A673 (cell line): Measurements from ENCODE around the gene KRT82. TPM values are rescaled to one million over a fixed set of nuclear protein-coding genes. Genes with fewer than 3 reads are reported as not detected.
"Not testable (repeated sequence)": the region's sequence is repeated elsewhere in the genome, so short reads cannot be mapped to it uniquely, and the experiment has no call there.

Source experiments
- BruUV-seq: library from RNA; stranded (reverse); fragments of 400-500 nt; replicated peaks from 2 replicates; lab custom pipeline; 2021; lab: Mats Ljungman, UMichigan
- CTCF ChIA-PET: fragments of 300-600 bp; sonication (Branson Sonifier 250); formaldehyde crosslinking; loops from one replicate; lab custom pipeline; 2022; ENCODE audit warnings: antibody characterized with exemption; lab: Charles Lee
- POLR2A ChIA-PET: fragments of 300-600 bp; sonication (Branson Sonifier 250); formaldehyde crosslinking; loops from one replicate; lab custom pipeline; 2022; ENCODE audit warnings: antibody characterized with exemption; ENCODE audit not compliant: low non-redundant PET; lab: Charles Lee
- DNase-seq: peaks from one replicate; pipeline ENCODE4 v3.0.0-alpha.2; 2015; ENCODE audit warnings: low spot score
- H3K27ac ChIP-seq: fragments of 200-600 bp; sonication (generic); 2 replicates; pipeline ENCODE4 v1.5.1; 2016; ENCODE audit warnings: mixed run types, low read depth, mild to moderate bottlenecking, mixed read lengths, antibody characterized with exemption, low read length; ENCODE audit not compliant: poor library complexity, severe bottlenecking
- H3K27me3 ChIP-seq: fragments of 200-600 bp; sonication (generic); replicated peaks from 2 replicates; pipeline ENCODE4 v1.6.1; 2017; ENCODE audit warnings: mixed run types, low read depth, mild to moderate bottlenecking, mixed read lengths, antibody characterized with exemption, low read length; ENCODE audit not compliant: insufficient read depth, poor library complexity
- H3K36me3 ChIP-seq: fragments of 200-600 bp; sonication (generic); 2 replicates; pipeline ENCODE4 v1.6.1; 2016; ENCODE audit warnings: mixed run types, mild to moderate bottlenecking, mixed read lengths, antibody characterized with exemption, low read length; ENCODE audit not compliant: insufficient read depth, poor library complexity, severe bottlenecking
- H3K4me1 ChIP-seq: fragments of 200-600 bp; sonication (generic); 2 replicates; pipeline ENCODE4 v1.6.1; 2017; ENCODE audit warnings: mixed run types, mild to moderate bottlenecking, mixed read lengths, antibody characterized with exemption, low read length; ENCODE audit not compliant: insufficient read depth, poor library complexity, severe bottlenecking
- H3K4me3 ChIP-seq: fragments of 200-600 bp; sonication (generic); 2 replicates; pipeline ENCODE4 v1.5.1; 2016; ENCODE audit warnings: low read depth, mixed run types, mild to moderate bottlenecking, mixed read lengths, low read length; ENCODE audit not compliant: poor library complexity, severe bottlenecking
- H3K9me3 ChIP-seq: fragments of 200-600 bp; sonication (generic); 2 replicates; pipeline ENCODE4 v1.6.1; 2016; ENCODE audit warnings: mixed run types, low read depth, mild to moderate bottlenecking, mixed read lengths, antibody characterized with exemption, low read length; ENCODE audit not compliant: poor library complexity, severe bottlenecking
- CTCF ChIP-seq: fragments of 300-800, 200-600 bp; sonication (generic); conservative IDR thresholded peaks from 2 replicates; pipeline ENCODE4 v1.5.1; 2017; ENCODE audit warnings: low read depth, mild to moderate bottlenecking, antibody characterized with exemption, low read length, moderate library complexity, mixed read lengths
- EZH2 ChIP-seq: fragments of 200-600 bp; sonication (generic); IDR thresholded peaks from 2 replicates; pipeline ENCODE4 v1.6.1; 2017; ENCODE audit warnings: borderline replicate concordance, low read depth, mild to moderate bottlenecking, mixed read lengths, antibody characterized with exemption, low read length; ENCODE audit not compliant: poor library complexity, severe bottlenecking
- intact Hi-C: fragments of 100-400 bp; cut with micrococcal nuclease; formaldehyde crosslinking; loops from one replicate; pipeline ENCODE4 v1.10.0; 2022; ENCODE audit not compliant: unreplicated experiment
- total RNA-seq: library from RNA; stranded (reverse); gene quantifications from 2 replicates; pipeline ENCODE4 v1.2.3, GENCODE V29; 2021

The KRT82 gene
- total RNA-seq, 1 experiment from 2014 or later = not detected

- Histone ChIP-seq H3K4me1 (no peaks in the 10 kb centered on the region), H3K36me3 (no peaks in the 10 kb centered on the region), H3K27me3 (peaks cover 13% of the 10 kb centered on the region), H3K27ac (no peak within 1 kb of the TSS), H3K9me3 (no peaks in the 10 kb centered on the region), H3K4me3 (no peak within 1 kb of the TSS)
- POLR2A ChIA-PET = no interaction called here
- DNase-seq = no peak
- CTCF ChIA-PET = no interaction called here
- TF ChIP-seq EZH2 (no peak), CTCF (no peak)
- intact Hi-C loops = no loop called here
- no TSS peak for BruUV-seq
Measured at GRCh38 chr12:52452101-52452500, 46.0 kb upstream of the KRT82 start, which contains the start of gene KRT6B. TSS of gene KRT6B (minus strand) at chr12:52452146. CDS start at chr12:52452078, 68 bp downstream.

- intact Hi-C loops = no loop called here
- ChIA-PET CTCF (no interaction called here), POLR2A (no interaction called here)
- no peak overlapping the region for H3K27ac ChIP-seq
- H3K27me3 ChIP-seq = peaks cover 18% of the 10 kb centered on the region
- no peaks in the 10 kb centered on the region for H3K36me3 ChIP-seq
- H3K4me1 ChIP-seq = no peaks in the 10 kb centered on the region
- no peak overlapping the region for H3K4me3 ChIP-seq
- H3K9me3 ChIP-seq = no peaks in the 10 kb centered on the region
- DNase-seq = no peak
- no TSS peak for BruUV-seq
- TF ChIP-seq CTCF = no peak
- TF ChIP-seq EZH2 = no peak
Measured at GRCh38 chr12:52448228-52448627, 42.1 kb upstream of the KRT82 start.

DNA sequence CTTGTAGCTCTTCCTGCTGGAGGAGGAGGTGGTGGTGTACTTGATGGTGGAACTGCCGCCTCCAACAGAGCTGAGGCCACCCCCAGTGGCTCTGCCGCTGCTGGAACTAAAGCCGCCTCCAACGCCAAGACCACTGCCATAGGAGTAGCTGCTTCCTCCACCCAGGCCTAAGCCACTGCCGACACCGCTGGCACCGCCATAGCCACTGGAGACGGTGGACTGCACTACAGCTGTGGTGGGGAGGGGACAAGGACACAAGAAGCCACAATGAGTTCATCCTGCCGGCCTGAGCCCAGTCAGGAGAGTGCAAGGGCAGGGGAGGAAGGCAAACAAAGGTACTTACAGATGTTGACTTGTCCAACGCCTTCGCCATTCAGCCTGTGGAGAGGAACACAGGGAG lies 41.1 kb upstream of the KRT82 start:
- H3K4me3 ChIP-seq, POLR2A ChIA-PET, BruUV-seq, H3K9me3 ChIP-seq, DNase-seq, H3K27ac ChIP-seq, H3K4me1 ChIP-seq, CTCF ChIA-PET, intact Hi-C loops, H3K36me3 ChIP-seq: not testable (repeated sequence)
- peaks cover 12% of the 10 kb centered on the region for H3K27me3 ChIP-seq

GRCh38 chr12:52446367-52447045 lies 40.4 kb upstream of the KRT82 start:
- Histone ChIP-seq H3K36me3 (no peaks in the 10 kb centered on the region), H3K27ac (no peak overlapping the region), H3K27me3 (peaks cover 10% of the 10 kb centered on the region), H3K4me3 (no peak overlapping the region), H3K4me1 (no peaks in the 10 kb centered on the region), H3K9me3 (no peaks in the 10 kb centered on the region)
- ChIA-PET POLR2A (no interaction called here), CTCF (no interaction called here)
- BruUV-seq = no TSS peak
- no peak for TF ChIP-seq EZH2
- no peak for TF ChIP-seq CTCF
- intact Hi-C loops = no loop called here
- no peak for DNase-seq
